SW 1271 (cell line): Measurements from ENCODE around the gene PAGE4.

Experiments
- DNase-seq, 2 experiments: peaks; one replicate each; lab custom pipeline; 2025; lab: John Stamatoyannopoulos, UW

Gene PAGE4, protein sequence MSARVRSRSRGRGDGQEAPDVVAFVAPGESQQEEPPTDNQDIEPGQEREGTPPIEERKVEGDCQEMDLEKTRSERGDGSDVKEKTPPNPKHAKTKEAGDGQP

DNA sequence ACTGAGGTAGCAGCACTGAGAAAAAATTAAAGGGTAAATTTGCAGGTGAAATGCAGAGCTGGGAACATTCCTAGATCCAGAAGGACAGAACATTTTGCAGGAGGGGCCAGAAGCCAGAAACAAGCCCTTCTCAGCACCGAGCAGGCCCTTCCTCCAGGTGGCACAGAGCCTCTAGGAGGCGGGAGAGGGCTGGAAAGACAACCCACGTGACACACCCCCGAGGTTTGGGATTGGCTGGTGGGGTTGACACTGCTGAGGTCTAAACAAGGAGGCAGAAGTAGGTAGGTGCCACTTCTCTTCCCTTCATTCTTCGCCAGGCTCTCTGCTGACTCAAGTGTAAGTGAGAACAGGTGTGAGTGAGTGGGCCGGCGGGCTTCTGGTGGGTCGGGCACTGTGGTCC lies at the start of gene PAGE4:
TSS of gene PAGE4 (plus strand) at position 288 of the 400 bp plus-strand sequence. CDS start 1,126 bp downstream, outside the sequence.
- no peak for DNase-seq

DNA sequence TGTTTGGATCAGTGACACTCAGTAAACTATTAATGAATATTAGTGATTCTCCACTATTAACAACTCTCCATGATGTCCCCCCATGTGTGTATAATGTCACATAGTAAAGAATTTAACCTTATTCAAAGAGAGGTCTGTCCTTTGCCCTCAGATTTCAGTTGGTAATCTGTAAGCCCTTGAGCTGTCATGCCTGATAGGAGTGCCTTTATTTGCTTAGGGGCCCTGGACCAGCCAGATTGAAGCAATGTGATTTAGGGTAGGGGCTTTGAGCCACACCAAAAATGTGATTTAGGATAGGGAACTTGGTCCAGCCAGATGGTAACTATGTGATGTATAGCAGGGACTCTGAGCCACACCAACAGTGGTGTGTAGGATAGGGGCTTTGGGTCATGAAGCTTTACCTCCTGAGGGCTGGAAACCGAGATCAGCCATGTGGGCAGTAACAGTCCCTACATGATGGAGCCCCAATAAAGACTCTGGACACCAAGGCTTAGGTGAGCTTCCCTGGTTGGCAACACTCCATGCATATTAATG lies 44.3 kb upstream of the PAGE4 start:
- no peak for DNase-seq

GRCh38 chrX:49792376-49792775 lies 36.7 kb upstream of the PAGE4 start:
- DNase-seq: no peak

DNA sequence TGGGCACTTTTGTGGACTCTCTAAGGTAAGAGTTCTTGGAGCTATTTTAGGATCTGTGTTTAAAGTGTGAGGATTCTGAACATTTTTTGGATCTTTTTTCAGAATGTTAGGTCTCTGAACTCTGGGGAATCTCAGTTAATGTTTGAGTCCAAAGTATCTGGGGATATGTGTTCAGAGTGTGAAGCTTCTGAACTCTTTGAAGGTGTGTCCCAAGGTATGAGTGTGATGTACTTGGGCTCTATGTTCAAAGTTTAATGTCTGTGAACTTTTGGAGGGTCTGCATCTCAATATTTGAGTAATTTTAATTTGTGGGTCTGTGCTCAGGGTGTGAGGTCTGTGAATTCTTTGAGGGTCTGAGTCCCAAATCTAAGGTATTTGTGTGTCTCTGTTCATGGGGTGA lies 35.4 kb upstream of the PAGE4 start:
- no peak for DNase-seq

DNA sequence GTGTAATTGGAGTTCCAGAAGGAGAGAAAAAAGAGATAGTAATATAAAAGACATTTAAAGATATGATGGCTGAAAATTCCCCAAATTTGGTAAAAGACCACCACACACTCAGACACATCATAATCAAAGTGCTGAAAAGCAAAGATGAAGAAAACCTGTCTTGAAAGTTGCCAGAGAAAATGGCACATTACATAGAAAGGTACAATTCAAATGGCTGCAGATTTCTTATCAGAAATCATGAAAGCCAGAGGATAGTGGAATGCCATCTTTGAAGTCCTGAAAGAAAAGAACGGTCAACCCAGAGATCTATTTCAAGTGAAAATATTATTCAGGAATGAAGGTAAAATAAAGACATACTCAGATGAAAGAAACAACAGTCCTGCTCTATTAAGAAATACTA lies 29.3 kb upstream of the PAGE4 start:
- no peak for DNase-seq

DNA sequence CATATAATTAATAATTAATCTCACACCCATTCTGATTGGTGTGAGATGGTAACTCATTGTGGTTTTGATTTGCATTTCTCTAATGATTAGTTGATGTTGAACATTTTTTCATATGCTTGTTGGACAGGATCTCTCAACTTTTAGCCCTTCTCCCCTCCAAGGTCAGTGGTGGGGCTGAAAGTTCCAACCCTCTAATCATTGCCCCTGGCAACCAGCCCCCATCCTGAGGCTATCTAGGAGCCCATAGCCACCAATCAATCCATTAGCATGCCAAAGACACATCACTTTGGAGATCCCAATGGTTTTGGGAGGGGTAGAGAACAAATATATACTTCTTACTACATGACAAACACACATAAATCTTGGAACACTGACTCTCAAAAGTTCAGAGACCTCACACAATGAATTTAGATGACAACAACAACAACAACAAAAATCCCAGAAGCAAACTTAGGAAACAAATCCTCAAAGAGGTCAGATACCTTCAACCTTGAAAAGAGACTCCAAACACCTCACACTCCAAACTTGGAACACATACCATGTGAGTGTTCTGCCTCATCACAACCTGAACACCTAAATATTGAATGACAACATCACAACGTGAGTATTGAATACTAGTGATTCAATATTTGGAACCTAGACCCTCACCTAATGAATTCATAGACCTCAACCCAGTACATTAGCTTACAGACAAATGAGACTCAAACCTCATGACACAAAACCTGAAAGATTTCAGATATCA lies 19.0 kb upstream of the PAGE4 start:
- DNase-seq: no peak

DNA sequence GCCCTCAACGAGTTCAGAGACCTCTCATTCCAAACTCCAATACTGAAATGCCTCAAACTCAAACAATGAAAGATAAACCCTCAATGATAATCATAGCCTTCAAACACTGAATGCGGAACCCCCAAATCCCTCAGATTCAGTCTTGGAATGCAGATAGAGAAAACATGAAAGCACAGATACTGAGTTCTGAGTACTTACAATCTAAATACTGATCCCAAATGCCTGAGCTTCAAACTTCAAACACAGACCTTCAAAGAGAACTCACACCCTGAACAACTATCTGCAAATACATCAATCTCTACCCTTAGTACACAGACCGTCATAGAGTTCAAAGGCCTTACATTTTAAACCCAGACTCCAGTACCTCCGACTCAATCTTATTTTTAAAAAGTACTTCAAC lies 16.9 kb upstream of the PAGE4 start:
- no peak for DNase-seq

DNA sequence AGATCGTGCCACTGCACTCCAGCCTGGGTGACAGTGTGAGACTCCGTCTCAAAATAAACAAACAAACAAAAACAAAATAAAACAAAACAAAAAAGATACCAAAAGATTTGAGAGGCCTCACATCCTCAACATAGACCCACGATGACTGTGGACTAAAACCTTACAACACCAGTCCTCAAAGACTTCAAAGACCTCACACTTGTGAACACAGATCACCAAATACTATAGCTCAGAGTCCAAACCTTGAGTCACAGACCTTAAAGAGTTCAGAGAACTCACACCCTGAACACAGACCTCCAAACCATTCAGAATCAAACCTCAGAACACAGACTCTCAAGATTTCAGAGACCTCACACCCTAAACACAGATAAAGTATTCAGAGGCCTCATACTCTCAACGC lies 12.7 kb upstream of the PAGE4 start:
- no peak for DNase-seq

- DNase-seq: peak in 1 of 2 experiments; percentile 4
These were observed 9.3 kb downstream of the PAGE4 start for GRCh38 chrX:49838374-49838773.

- peak; percentile 10 to 53 for DNase-seq
These were observed 11.6 kb downstream of the PAGE4 start for GRCh38 chrX:49840679-49841078.

DNA sequence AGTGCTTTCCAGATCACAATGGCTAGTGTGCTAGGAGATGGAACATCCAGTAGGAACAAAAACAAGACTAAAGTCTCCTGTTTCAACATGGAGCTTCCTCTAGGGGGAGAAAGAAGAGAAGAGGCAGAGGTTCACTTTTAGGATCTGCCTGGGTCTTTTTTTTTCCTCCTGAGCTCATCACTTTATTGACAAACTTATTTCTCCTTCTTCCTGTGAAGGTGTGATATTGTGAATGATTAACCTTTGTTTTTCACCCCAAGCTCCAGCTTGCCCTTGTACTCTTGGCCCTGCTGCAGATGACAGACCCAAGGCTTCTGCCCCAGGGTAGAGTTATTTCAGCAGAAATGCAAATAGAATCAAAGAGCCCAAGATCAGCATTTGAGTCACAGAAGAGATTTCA lies 13.5 kb downstream of the PAGE4 start:
- DNase-seq: no peak

- no peak for DNase-seq
These were observed 15.5 kb downstream of the PAGE4 start for GRCh38 chrX:49844611-49845010.

DNA sequence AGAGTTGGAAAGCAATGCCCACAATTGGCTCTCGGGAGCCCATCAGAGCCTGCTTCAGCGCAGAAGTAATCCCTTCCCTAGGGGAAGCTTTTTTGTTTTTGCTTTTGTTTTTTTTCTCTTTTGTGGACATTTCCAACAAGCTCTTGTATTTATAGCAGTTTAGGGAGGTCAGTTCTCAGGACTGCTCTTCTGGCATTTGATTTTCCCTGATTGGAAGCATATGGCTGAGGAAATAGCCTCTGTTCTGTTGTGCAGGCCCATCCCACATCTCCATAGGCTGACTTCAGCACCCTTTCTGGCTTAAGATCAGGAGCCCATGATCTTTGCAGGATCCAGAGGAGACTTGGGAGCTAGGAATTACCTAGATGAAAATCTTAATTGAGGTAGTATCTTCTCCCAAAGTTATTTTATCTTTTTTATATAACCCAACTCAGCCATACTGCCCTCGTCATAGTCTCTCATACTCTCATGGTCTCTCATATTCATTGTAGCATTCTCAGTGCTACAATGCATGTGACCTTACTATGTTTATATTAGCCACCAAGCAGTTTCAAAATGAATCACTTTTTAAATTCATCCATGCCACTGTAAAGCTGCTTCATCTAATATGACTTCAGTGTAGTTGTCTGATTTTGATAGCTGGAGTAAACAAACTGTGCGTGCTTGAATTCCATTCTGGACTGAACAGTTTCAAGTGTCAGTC lies 16.7 kb downstream of the PAGE4 start:
- no peak for DNase-seq

- no peak for DNase-seq
These were observed 17.4 kb downstream of the PAGE4 start for GRCh38 chrX:49846522-49846921.

DNA sequence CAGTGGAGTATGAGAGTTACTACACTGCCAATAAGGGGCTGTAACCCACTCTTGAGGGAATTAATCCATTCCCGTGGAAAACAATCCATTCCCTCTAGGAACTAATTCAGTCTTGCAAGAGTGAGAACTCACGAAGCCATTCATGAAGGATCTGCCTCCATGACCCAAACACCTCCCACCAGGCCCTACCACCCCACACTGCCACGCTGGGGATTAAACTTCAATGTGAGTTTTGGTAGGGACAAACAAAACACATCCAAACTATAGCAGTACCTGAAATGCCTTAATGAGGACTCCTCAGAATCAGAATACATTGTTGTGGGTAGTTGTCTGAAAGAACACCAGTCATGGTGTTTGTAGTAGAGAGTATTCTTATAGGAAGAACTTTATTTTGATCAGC lies 19.2 kb downstream of the PAGE4 start:
- DNase-seq: no peak

GRCh38 chrX:49850028-49850427 lies 20.9 kb downstream of the PAGE4 start:
- DNase-seq: no peak

DNA sequence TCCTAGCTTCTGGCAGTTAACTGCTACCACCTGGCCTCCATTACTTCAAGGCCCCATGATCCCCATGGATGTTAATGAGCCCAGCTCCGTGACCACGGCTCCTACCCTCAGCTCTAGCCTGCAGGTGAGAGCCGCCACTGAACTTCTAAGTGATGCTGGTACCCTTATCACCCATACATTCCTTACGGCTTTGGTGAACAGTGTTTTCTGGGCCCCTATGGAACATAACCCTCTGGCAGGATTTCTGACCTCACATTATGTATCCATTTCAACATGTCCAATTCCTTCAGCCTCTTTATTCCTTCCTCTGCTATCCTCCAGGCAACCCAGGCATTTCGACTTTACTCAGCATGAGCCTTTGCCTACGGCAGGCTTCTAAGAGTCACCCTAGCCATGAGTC lies 24.6 kb downstream of the PAGE4 start:
- DNase-seq: no peak

DNA sequence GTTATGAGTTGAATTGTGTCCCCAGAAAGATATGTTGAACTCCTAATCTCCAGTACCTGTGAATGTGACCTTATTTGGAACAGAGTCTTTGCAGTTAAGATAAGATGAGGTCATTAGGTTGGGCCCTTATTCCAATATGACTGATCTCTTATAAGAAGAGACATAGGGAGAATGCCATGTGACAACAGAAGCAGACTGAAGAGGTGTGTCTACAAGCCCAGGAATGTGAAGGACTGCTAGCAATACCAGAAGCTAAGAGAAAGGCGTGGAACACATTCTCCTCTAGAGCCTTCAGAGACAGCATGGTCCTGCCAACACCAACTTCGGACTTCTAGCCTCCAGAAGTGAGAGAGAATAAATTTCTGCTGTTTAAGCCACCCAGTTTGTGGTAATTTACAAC lies 27.7 kb downstream of the PAGE4 start:
- no peak for DNase-seq

DNA sequence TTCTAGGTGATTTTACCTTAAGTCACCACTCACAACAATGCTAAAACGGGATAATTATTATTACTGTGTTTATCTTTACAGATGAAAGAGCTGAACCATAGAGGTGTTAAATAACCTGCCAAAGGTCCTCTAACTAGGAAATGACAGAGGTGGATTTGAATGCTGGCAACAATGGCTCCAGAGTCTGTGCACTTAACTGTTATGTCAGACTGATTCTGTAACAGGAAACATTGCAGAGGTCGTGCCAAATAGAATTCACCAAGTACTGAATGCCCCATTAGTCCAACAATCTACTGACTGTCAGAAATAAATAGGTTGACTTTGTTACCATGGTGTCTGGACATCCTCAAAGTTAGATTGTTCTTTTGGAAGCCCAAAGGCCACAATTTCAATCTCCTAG lies 29.2 kb downstream of the PAGE4 start:
- DNase-seq: no peak

DNA sequence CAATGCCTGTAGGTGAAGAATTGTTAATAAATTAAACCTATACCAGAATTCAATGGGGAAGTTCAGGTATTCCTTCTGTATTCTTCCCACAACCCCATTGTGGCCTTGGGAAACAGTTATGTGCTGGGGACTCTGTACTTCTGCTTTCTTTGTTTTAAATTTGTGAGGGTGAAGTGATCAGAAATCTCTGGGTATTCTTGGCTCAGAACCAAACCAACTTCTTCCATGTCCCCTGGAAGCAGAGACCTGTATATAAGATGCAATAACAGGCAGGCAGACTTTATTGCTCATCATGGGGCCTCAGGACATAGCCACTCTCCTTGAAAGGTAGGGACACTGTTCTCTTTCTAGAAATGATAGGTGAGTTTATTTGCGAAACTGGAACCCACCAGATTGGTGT lies 30.4 kb downstream of the PAGE4 start:
- no peak for DNase-seq

DNA sequence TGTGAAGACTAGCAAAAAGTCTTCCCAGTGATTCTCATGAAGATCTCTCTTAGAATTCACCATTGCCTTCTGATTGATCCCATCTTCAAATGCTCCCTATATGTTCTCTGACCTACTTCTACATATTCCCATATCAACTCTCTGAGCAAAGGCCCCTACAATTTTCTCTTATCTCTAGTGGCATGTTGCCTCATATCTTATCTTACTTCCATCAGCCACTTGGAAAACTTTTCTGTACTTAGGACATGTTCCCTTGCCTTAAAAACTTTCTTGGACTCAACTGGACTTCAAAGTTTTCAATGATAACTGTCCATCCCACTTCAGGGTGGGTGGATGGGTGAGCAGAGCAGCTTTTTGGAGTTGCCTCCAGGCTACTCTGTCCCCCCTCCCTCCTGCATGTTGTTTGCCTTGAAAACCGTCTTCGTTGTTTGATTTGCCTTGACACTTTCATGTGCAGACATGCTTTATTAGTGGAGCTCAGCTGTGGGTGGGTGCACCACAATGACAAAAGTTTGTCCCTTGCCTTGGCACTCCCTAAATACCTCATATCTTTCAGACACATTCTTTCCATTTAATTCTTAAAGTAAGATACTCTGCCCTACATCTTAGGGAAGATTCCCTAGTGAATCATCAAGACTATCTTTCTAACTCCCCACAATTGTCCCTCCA lies 31.9 kb downstream of the PAGE4 start:
- DNase-seq: no peak

GRCh38 chrX:49862093-49862492 lies 33.0 kb downstream of the PAGE4 start:
- no peak for DNase-seq

GRCh38 chrX:49868739-49869138 lies 39.6 kb downstream of the PAGE4 start:
- no peak for DNase-seq
